Gastroesophageal sphincter (tissue), 4 donors: Measurements from ENCODE around the gene TMPRSS11D. TPM values are rescaled to one million over a fixed set of nuclear protein-coding genes. Genes with fewer than 3 reads are reported as not detected.

Experiments used
- ATAC-seq: fragments of 150-250 bp; one replicate; pipeline ENCODE4 v1.9.1; 2016; ENCODE audit warnings: mild to moderate bottlenecking, moderate library complexity
- H3K27ac ChIP-seq, 4 donors: fragments of 200-600 bp; sonication (generic) in 3 of 4; 1 replicate in 3 of 4; 2 replicates in 1 of 4; pipeline ENCODE4 v1.5.1; 2016 to 2019
- H3K27me3 ChIP-seq: fragments of 200-600 bp; sonication (generic); one replicate; pipeline ENCODE4 v1.5.1; 2019
- H3K36me3 ChIP-seq, 2 donors: fragments of 200-600 bp; sonication (generic); one replicate each; pipeline ENCODE4 v1.5.1; 2019; ENCODE audit warnings: control low read depth in 1 of 2
- H3K4me1 ChIP-seq, 3 donors: fragments of 200-600 bp; sonication (generic); 1 replicate in 2 of 3; 2 replicates in 1 of 3; pipeline ENCODE4 v1.5.1; 2016 to 2019; ENCODE audit warnings: control low read depth in 2 of 3
- H3K4me3 ChIP-seq, 2 donors: fragments of 200-600 bp; sonication (generic); one replicate each; pipeline ENCODE4 v1.5.1; 2019; ENCODE audit warnings: mild to moderate bottlenecking in 1 of 2, moderate library complexity in 1 of 2
- H3K9me3 ChIP-seq, 3 donors: fragments of 200-600 bp; sonication (generic); one replicate each; pipeline ENCODE4 v1.5.1; 2017 to 2019; ENCODE audit warnings: control low read depth in 2 of 3
- CTCF ChIP-seq, 4 experiments: fragments of 200-600 bp in 2 of 4; fragments of 450-650 bp in 2 of 4; sonication (generic) in 1 of 4; IDR thresholded peaks; one replicate each; pipeline ENCODE4 v1.5.1; 2017 to 2019; ENCODE audit warnings: antibody characterized with exemption in 4 of 4, mild to moderate bottlenecking in 2 of 4, moderate library complexity in 2 of 4
- EP300 ChIP-seq: sonication (generic); formaldehyde crosslinking; IDR thresholded peaks from one replicate; pipeline ENCODE4 v1.6.1; 2017; ENCODE audit warnings: antibody characterized with exemption, mild to moderate bottlenecking
- POLR2A ChIP-seq, 2 donors: fragments of 450-650 bp; IDR thresholded peaks; one replicate each; pipeline ENCODE4 v1.6.1; 2017; ENCODE audit warnings: antibody characterized with exemption in 2 of 2, mild to moderate bottlenecking in 2 of 2, moderate library complexity in 1 of 2
- POLR2AphosphoS5 ChIP-seq: sonication (generic); formaldehyde crosslinking; IDR thresholded peaks from one replicate; pipeline ENCODE4 v1.6.1; 2017; ENCODE audit warnings: antibody characterized with exemption
- WGBS, 2 donors: methylation state at CpG; one replicate each; pipeline ENCODE4 v1.1.5; 2018; ENCODE audit warnings: low coverage in 1 of 2; 5-methylcytosine and 5-hydroxymethylcytosine counted together
- total RNA-seq, 4 donors: library from RNA; depleted of rRNA; stranded (reverse); fragments of >200 nt; gene quantifications; one replicate each; pipeline ENCODE4 v1.1.0, GENCODE V29; 2016

The TMPRSS11D gene
- total RNA-seq, 4 donors from 2014 or later = 0.27 to 17.6 (median 1.2) TPM

- Histone ChIP-seq H3K4me3 (no peak overlapping the region), H3K36me3 (no peaks in the 10 kb centered on the region), H3K4me1 (no peaks in the 10 kb centered on the region), H3K27me3 (no peaks in the 10 kb centered on the region), H3K27ac (no peak overlapping the region), H3K9me3 (no peaks in the 10 kb centered on the region)
- ATAC-seq = no peak
- 87 to 88% methylated on average over 5 of the region's 5 CpGs for WGBS, 2 donors
- TF ChIP-seq POLR2AphosphoS5 (no peak), CTCF (IDR thresholded peaks at IDR 0.05) (no peak), POLR2A (IDR thresholded peaks at IDR 0.05) (no peak), EP300 (no peak)
Measured at GRCh38 chr4:67883458-67883857, 344 bp downstream of the TMPRSS11D start.

GRCh38 chr4:67880866-67881610, 2.8 kb downstream of the TMPRSS11D start:
- TF ChIP-seq CTCF (IDR thresholded peaks at IDR 0.05) (no peak), EP300 (no peak), POLR2AphosphoS5 (no peak), POLR2A (IDR thresholded peaks at IDR 0.05) (no peak)
- no peak for ATAC-seq

DNA sequence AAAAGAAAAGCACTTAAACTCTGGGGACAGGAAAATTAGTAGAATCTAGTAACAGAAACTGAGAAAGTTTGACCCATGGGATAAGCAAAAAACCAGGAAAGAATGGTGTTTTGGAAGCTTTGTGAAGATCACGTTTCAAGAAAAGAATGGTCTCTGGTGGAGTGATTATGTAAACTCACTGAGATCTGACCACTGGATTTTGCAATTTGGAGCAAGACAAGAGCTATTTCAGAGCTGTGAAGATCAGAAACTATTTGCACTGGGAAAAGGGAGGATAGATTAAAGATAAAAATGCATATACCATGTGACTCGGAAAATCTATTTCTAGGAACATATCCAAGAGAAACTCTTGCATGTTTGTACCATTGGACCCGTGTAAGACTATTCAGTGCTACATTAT, 4.3 kb downstream of the TMPRSS11D start:
- H3K27me3 ChIP-seq = no peaks in the 10 kb centered on the region
- no peaks in the 10 kb centered on the region for H3K36me3 ChIP-seq
- no peaks in the 10 kb centered on the region for H3K4me1 ChIP-seq
- ATAC-seq = no peak
- 85 to 94% methylated on average over 3 of the region's 3 CpGs for WGBS, 2 donors
- no peaks in the 10 kb centered on the region for H3K9me3 ChIP-seq
- no peak overlapping the region for H3K27ac ChIP-seq
- TF ChIP-seq EP300 (no peak), POLR2A (IDR thresholded peaks at IDR 0.05) (no peak), CTCF (IDR thresholded peaks at IDR 0.05) (no peak), POLR2AphosphoS5 (no peak)
- no peak overlapping the region for H3K4me3 ChIP-seq

More at GRCh38 chr4:67880866-67881610, 2.8 kb downstream of the TMPRSS11D start:
- no peaks in the 10 kb centered on the region for H3K4me1 ChIP-seq
- WGBS, 2 donors = 18 to 22% methylated on average over 1 of the region's 1 CpG
- H3K27ac ChIP-seq = no peak overlapping the region
- no peaks in the 10 kb centered on the region for H3K9me3 ChIP-seq
- H3K27me3 ChIP-seq = no peaks in the 10 kb centered on the region
- no peak overlapping the region for H3K4me3 ChIP-seq
- H3K36me3 ChIP-seq = no peaks in the 10 kb centered on the region

- Histone ChIP-seq H3K36me3 (no peaks in the 10 kb centered on the region), H3K27me3 (no peaks in the 10 kb centered on the region), H3K4me1 (no peaks in the 10 kb centered on the region), H3K4me3 (no peak overlapping the region), H3K9me3 (no peaks in the 10 kb centered on the region), H3K27ac (no peak overlapping the region)
- WGBS, 2 donors = 93 to 100% methylated on average over 1 to 3 of the region's 3 CpGs
- ATAC-seq = no peak
- TF ChIP-seq CTCF (IDR thresholded peaks at IDR 0.05) = no peak
Measured at GRCh38 chr4:67877086-67877485, 6.7 kb downstream of the TMPRSS11D start.

GRCh38 chr4:67874986-67875385, 8.8 kb downstream of the TMPRSS11D start:
- ATAC-seq = no peak
- Histone ChIP-seq H3K27ac (no peak overlapping the region), H3K9me3 (no peaks in the 10 kb centered on the region), H3K4me3 (no peak overlapping the region), H3K27me3 (no peaks in the 10 kb centered on the region), H3K4me1 (no peaks in the 10 kb centered on the region), H3K36me3 (no peaks in the 10 kb centered on the region)
- 45 to 52% methylated on average over 2 of the region's 2 CpGs for WGBS, 2 donors
- TF ChIP-seq POLR2A (IDR thresholded peaks at IDR 0.05) (no peak), EP300 (no peak), POLR2AphosphoS5 (no peak), CTCF (IDR thresholded peaks at IDR 0.05) (no peak)
